NCI-H2227 (cell line): ENCODE measurements around the gene MACC1.
"Not testable (repeated sequence)": the region's sequence is repeated elsewhere in the genome, so short reads cannot be mapped to it uniquely, and the experiment has no call there.

Experiments used
- DNase-seq: peaks from one replicate; lab custom pipeline; 2025; ENCODE audit not compliant: unreplicated experiment; lab: John Stamatoyannopoulos, UW

MACC1 gene

GRCh38 chr7:20133803-20134202, 83.4 kb downstream of the MACC1 start:
- DNase-seq, result no peak

- no peak for DNase-seq
Observed at GRCh38 chr7:20132585-20132984, 84.6 kb downstream of the MACC1 start.

DNA sequence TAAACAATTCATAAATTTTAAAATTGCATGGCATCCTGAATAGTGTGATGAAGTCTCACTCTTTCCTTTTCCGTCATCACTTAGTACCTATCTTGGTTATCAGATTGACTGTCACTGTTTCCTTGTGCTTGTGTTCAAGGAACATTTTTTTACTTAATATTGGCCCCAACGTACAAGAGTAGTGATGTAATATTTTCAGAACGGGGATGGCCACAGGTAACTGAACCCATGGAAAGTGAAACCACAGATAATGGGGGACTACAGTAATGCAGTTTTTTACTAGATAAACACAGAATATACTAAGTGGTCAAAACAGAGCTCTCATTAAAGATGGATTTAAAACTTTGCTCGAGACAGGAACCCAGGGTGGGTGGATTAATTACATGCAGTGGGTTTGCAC, 85.4 kb downstream of the MACC1 start:
- no peak for DNase-seq

DNA sequence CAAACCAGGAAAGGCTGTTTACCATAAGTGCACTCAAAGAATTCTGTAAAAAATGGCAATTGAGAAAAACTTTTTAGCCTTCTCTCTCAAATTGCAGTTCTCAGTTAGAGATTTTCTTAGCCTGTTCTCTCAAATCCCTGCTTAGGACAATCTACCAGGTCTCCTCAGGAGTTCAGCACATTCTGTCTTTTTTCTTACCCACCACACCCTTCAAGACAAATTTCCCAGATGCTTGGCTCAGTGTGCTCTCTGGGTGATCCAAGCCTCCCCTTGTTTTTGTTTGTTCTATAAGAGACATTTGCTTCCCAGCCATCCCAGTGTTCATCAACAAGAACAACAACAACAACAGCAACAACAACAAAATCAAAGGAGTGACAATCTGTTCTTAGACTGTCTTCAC, 87.3 kb downstream of the MACC1 start:
- DNase-seq, result no peak

GRCh38 chr7:20128001-20128400, 89.2 kb downstream of the MACC1 start:
- DNase-seq, result no peak

- not testable (repeated sequence) for DNase-seq
Observed at GRCh38 chr7:20126060-20126459, 91.1 kb downstream of the MACC1 start.

DNA sequence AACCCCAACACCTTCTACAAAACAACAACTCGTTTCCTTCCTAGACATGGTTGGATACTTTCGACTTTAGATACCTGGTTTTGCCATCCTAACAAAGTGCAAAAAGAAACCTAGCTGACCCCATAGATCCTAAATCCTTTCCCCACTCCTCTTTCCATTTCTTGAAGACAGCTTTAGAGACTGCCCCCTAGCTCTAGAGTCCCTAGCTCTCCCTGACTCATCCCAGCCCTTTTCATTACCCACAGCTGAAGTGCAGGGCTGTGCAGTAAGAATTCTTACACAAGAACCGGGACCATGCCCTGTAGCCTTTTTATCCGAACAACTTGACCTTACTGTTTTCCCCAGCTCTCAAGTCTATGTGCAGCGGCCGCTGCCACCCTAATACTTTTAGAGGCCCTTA, 93.1 kb downstream of the MACC1 start:
- not testable (repeated sequence) for DNase-seq

DNA sequence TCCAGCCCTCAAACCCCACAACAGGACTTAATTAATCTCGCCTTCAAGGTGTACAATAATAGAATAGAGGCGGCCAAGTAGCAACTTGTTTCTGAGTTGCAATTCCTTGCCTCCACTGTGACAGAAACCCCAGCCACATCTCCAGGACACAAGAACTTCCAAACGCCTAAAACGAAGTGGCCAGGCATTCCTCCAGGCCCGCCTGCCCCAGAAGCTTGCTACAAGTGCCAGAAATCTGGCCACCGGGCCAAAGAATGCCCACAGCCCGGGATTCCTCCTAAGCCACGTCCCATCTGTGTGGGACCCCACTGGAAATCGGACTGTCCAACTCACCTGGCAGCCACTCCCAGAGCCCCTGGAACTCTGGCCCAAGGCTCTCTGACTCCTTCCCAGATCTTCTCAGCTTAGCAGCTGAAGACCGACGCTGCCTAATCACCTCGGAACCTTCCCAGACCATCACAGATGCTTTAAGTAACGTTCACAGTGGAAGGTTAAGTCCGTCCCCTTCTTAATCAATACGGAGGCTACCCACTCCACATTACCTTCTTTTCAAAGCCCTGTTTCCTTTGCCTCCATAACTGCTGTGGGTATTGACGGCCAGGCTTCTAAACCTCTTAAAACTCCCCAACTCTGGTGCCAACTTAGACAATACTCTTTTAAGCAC, 94.4 kb downstream of the MACC1 start:
- DNase-seq, result not testable (repeated sequence)

DNA sequence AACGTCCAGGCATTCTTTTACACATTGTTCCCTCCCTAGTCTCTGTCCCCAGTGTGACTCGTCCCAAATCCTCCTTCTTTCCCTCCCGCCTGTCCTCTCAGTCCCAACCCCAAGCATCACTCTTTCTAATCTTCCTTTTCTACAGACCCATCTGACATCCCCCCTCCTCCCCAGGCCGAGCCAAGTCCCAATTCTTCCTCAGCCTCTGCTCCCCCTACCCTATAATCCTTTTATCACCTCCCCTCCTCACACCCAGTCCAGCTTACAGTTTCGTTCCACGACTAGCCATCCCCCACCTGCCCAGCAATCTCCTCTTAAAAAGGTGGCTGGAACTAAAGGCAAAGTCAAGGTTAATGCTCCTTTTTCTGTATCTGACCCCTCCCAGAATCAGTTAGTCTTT, 95.1 kb downstream of the MACC1 start:
- no peak for DNase-seq

DNA sequence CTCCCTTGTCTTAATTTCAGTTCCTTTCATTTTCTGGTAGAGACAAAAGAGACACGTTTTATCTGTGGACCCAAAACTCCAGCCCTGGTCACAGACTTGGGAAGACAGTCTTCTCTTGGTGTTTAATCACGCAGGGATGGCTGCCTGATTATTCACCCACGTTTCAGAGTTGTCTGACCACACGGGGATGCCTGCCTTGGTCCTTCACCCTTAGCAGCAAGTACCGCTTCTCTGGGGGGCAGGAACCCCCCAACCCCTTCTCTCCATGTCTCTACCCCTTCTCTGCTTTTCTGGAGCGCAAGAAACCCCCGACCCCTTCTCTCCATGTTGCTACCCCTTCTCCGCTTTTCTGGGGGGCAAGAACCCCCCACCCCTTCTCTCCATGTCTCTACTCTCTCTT, 95.8 kb downstream of the MACC1 start:
- DNase-seq, result no peak

DNA sequence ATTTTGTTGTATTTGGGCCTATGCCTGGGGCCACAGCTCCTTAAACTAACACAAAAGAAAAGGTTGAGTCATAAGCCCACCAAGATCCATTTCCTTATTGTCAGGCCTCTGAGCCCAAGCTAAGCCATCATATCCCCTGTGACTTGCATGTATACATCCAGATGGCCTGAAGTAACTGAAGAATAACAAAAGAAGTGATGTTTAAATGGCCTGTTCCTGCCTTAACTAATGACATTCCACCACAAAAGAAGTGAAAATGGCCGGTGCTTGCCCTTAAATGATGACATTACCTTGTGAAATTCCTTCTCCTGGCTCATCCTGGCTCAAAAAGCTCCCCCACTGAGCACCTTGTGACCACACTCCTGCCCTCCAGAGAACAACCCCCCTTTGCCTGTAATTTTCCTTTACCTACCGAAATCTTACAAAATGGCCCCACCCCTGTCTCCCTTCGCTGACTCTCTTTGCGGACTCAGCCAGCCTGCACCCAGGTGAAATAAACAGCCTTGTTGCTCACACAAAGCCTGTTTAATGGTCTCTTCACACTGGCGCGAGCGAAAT, 96.5 kb downstream of the MACC1 start:
- not testable (repeated sequence) for DNase-seq

GRCh38 chr7:20116869-20117268, 100.3 kb downstream of the MACC1 start:
- no peak for DNase-seq

- no peak for DNase-seq
Observed at GRCh38 chr7:20114468-20114867, 102.7 kb downstream of the MACC1 start.

DNA sequence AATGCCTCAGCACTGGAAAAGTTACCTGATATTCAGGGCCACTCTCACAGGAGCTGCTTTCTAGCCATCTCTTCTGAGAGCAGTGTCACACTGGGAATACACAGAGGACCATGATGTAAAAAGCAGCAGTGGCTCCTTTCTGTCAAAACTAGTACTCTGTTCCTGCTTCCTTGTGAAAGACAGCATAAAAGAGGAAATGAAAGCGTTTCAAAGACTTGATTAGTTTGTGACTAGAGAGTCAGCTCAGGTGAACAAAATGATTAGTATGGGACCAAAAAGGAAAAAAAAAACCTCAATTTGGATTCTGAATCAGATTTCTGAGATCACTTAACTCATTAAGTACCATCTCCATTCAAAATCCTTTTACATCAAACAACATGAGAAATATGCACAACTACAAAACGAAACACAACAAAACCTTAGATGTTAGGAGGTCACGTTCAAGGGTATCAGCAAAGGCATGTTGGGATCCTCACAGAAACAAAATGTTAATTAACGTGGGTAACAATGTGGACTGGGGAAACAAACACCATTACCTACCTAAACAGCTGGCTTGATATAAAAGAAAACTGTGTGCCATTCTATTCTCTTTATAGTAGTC, 103.7 kb downstream of the MACC1 start:
- DNase-seq, result no peak

DNA sequence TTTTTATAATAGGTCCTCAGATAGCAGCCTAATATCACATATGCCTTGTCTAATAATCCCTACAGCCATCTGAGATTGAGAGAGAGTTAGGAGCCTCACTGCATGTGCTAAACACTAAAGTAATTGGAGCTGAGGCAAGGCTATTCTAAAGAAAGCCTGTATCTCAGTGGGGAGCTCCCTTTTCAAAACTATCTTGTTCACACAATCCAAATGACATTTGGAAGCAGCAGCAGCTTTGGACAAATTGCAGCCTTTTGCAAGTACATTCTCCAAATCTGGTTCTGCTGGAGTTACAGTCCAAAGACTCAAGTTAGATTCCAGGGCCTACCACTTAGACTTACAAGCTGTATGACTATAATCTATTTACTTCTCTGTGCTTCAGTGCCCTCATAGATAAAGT, 104.5 kb downstream of the MACC1 start:
- DNase-seq, result peak; percentile 40

- no peak for DNase-seq
Observed at GRCh38 chr7:20111821-20112542, 105.2 kb downstream of the MACC1 start.

GRCh38 chr7:20107582-20107981, 109.6 kb downstream of the MACC1 start:
- no peak for DNase-seq

DNA sequence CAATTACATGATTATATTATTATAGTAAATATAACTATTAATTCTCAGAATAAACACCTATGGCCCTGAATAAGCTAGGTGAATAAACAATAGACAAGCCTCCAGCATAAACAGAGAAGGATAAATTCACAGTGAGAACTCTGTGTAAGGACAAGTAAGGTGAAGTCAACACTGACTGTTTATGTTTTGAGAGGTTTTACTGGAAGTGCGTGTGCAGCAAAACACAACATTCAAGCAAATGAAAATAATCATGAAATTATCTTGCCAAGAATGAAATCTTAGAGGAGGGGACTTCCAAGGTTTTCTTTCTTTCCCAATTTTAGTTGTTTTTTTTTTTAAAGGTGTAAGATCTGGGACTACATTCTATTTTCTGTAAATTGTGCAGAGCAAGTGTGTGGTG, 112.5 kb downstream of the MACC1 start:
- no peak for DNase-seq

DNA sequence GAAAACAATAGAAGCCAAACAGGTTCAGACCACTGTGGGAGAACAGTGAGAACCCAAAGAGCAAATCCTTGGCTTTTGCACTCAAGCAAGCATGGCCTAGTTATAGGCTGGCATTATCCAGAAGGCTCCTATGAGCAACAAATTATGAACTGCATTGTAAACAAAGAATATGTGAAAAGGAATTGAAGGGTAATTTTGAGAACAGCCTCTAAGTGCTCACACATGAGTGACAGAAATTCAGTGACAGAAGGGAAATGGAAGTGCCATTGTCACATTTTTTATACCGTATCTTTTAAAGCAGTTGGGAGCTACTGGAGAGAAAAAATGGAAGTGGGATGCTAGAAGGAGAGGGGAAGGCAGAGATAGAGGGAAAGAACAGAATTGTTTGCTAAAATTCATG, 114.2 kb downstream of the MACC1 start:
- peak; percentile 15 for DNase-seq

GRCh38 chr7:20095862-20096261, 121.3 kb downstream of the MACC1 start:
- DNase-seq, result no peak

- no peak for DNase-seq
Observed at GRCh38 chr7:20095436-20095835, 121.7 kb downstream of the MACC1 start.

DNA sequence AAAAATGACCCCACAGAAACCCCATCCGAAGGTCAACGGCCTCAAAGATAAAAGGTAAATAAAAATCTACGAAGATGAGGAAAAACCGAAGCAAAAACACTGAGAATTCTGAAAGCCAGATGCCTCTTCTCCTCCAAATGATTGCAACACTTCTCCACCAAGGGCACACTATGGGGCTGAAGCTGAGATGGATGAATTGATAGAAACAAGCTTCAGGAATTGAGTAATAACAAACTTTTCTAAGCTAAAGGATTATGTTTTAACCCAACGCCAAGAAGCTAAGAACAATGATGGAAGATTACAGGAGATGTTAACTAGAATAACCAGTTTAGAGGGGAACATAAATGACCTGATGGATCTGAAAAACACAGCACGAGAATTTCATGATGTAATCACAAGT, 127.8 kb downstream of the MACC1 start:
- DNase-seq, result no peak
